DND-41 (cell line): ENCODE data around the gene CENPP.

Experiments used
- ATAC-seq: fragments of 200-7000 bp; cut with Tn5 transposase; 3 replicates; pipeline ENCODE4 v1.9.1; 2021; ENCODE audit warnings: low read depth; ENCODE audit not compliant: insufficient read depth
- DNase-seq: peaks from one replicate; pipeline ENCODE4 v3.0.0-alpha.2; 2020
- H2AFZ ChIP-seq: 2 replicates; pipeline ENCODE4 v1.6.0; 2012; ENCODE audit warnings: low read depth, low read length
- H3K27ac ChIP-seq: 2 replicates; pipeline ENCODE4 v1.5.1; 2012; ENCODE audit warnings: low read length, inconsistent platforms
- H3K27me3 ChIP-seq: fragments of 200-600 bp; sonication (generic); 2 replicates; pipeline ENCODE4 v1.6.0; 2012; ENCODE audit warnings: low read length, mild to moderate bottlenecking, inconsistent platforms; ENCODE audit not compliant: insufficient read depth, poor library complexity
- H3K36me3 ChIP-seq: 2 replicates; pipeline ENCODE4 v1.5.1; 2012; ENCODE audit warnings: low read length, inconsistent platforms; ENCODE audit not compliant: insufficient read depth
- H3K4me1 ChIP-seq: 2 replicates; pipeline ENCODE4 v1.5.1; 2012; ENCODE audit warnings: mild to moderate bottlenecking, low read length; ENCODE audit not compliant: insufficient read depth
- H3K4me2 ChIP-seq: 2 replicates; pipeline ENCODE4 v1.6.0; 2012; ENCODE audit warnings: mild to moderate bottlenecking, moderate library complexity, low read length, inconsistent platforms; ENCODE audit not compliant: insufficient read depth
- H3K4me3 ChIP-seq, 2 experiments: fragments of 200-600 bp in 1 of 2; shearing (Covaris generic) in 1 of 2; 2 replicates each; pipeline ENCODE4 v1.5.1; 2012 to 2016; ENCODE audit warnings: inconsistent platforms in 2 of 2, low read length in 2 of 2, mild to moderate bottlenecking in 2 of 2, low read depth in 1 of 2, moderate library complexity in 1 of 2
- H3K79me2 ChIP-seq: 2 replicates; pipeline ENCODE4 v1.6.0; 2012; ENCODE audit warnings: low read length, inconsistent platforms; ENCODE audit not compliant: insufficient read depth
- H3K9ac ChIP-seq: 2 replicates; pipeline ENCODE4 v1.6.0; 2012; ENCODE audit warnings: low read depth, mild to moderate bottlenecking, inconsistent platforms, low read length, moderate library complexity
- H3K9me3 ChIP-seq: 2 replicates; pipeline ENCODE4 v1.5.1; 2012; ENCODE audit warnings: low read length, moderate library complexity, mild to moderate bottlenecking, inconsistent platforms; ENCODE audit not compliant: insufficient read depth, severe bottlenecking
- H4K20me1 ChIP-seq: 2 replicates; pipeline ENCODE4 v1.6.0; 2012; ENCODE audit warnings: low read length; ENCODE audit not compliant: insufficient read depth
- EZH2 ChIP-seq: IDR thresholded peaks from 3 replicates; pipeline ENCODE4 v1.6.1; 2012; ENCODE audit warnings: borderline replicate concordance, low read depth, mild to moderate bottlenecking, moderate library complexity, low read length, inconsistent platforms; ENCODE audit not compliant: severe bottlenecking
- TF ChIP-seq, protein P1 (sequence below): IDR thresholded peaks from 2 replicates; pipeline ENCODE4 v1.5.1; 2012; ENCODE audit warnings: borderline replicate concordance, low read length, moderate library complexity, mild to moderate bottlenecking; ENCODE audit not compliant: poor library complexity, severe bottlenecking; ENCODE audit errors: extremely low read depth

Gene CENPP

DNA sequence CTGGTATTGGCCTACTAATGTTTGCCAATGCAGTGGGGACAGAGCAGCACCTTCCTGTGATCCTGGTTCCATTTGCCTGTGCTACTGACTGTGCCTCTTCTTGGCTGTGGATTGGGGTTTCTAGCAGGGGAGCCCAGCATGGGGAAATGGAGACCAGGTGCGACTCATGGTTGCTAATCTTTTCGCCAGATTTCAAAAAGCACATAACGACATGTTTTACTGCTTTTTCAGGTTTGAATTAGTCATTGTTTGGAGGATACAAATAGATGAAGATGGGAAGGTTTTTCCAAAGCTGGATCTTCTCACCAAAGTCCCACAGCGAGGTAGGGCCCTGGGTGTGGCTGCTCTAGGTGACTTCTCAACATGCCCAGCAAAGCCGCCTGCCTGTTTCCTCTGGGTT lies 286.5 kb downstream of the CENPP start:
- Histone ChIP-seq H3K79me2 (no peaks in the 10 kb centered on the region), H3K36me3 (peaks cover 68% of the 10 kb centered on the region), H4K20me1 (no peaks in the 10 kb centered on the region; the same call in 1 of the 2 replicates), H3K9me3 (no peaks in the 10 kb centered on the region), H3K4me1 (no peaks in the 10 kb centered on the region), H3K9ac (no peak overlapping the region), H2AFZ (no peak overlapping the region), H3K27ac (no peak overlapping the region), H3K27me3 (no peaks in the 10 kb centered on the region), H3K4me2 (no peak overlapping the region), H3K4me3 (no peak overlapping the region)
- DNase-seq (no peak), ATAC-seq (no peak)
- no peak for TF ChIP-seq EZH2
- TF ChIP-seq, protein P1, sequence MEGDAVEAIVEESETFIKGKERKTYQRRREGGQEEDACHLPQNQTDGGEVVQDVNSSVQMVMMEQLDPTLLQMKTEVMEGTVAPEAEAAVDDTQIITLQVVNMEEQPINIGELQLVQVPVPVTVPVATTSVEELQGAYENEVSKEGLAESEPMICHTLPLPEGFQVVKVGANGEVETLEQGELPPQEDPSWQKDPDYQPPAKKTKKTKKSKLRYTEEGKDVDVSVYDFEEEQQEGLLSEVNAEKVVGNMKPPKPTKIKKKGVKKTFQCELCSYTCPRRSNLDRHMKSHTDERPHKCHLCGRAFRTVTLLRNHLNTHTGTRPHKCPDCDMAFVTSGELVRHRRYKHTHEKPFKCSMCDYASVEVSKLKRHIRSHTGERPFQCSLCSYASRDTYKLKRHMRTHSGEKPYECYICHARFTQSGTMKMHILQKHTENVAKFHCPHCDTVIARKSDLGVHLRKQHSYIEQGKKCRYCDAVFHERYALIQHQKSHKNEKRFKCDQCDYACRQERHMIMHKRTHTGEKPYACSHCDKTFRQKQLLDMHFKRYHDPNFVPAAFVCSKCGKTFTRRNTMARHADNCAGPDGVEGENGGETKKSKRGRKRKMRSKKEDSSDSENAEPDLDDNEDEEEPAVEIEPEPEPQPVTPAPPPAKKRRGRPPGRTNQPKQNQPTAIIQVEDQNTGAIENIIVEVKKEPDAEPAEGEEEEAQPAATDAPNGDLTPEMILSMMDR, result no peak

DNA sequence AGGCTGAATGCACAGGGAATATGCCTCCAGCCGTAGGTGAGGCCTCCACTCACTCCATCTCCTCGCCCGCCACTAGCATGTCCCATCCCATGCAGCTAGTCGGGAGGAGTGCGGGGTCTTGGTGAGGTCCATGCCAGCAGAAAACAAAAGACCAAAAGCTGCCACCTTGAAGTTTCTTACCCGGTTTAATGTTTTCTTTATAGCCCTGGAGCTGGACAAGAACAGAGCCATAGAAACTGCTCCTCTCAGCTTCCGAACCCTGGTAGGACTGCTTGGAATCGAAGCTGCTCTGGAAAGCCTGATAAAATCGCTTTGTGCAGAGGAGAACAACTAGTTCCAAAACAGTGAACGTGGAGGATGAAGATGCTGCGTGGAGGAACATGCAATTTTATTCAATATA lies 287.1 kb downstream of the CENPP start:
- H3K27ac ChIP-seq, result no peak overlapping the region
- H3K4me2 ChIP-seq, result no peak overlapping the region
- H3K4me1 ChIP-seq, result no peaks in the 10 kb centered on the region
- H3K79me2 ChIP-seq, result no peaks in the 10 kb centered on the region
- no peaks in the 10 kb centered on the region for H3K9me3 ChIP-seq
- no peaks in the 10 kb centered on the region for H3K27me3 ChIP-seq
- H2AFZ ChIP-seq, result no peak overlapping the region
- no peak overlapping the region for H3K4me3 ChIP-seq
- no peak overlapping the region for H3K9ac ChIP-seq
- no peak for ATAC-seq
- no peaks in the 10 kb centered on the region; the same call in 1 of the 2 replicates for H4K20me1 ChIP-seq
- no peak for DNase-seq
- H3K36me3 ChIP-seq, result peaks cover 73% of the 10 kb centered on the region
- TF ChIP-seq, protein P1, result no peak
- TF ChIP-seq EZH2, result no peak

GRCh38 chr9:92613268-92614122 lies 287.7 kb downstream of the CENPP start:
- no peak overlapping the region for H3K9ac ChIP-seq
- H3K9me3 ChIP-seq, result no peaks in the 10 kb centered on the region
- H4K20me1 ChIP-seq, result no peaks in the 10 kb centered on the region; the same call in 1 of the 2 replicates
- H3K79me2 ChIP-seq, result no peaks in the 10 kb centered on the region
- TF ChIP-seq, protein P1, result no peak
- no peak for TF ChIP-seq EZH2
- H2AFZ ChIP-seq, result no peak overlapping the region
- H3K4me2 ChIP-seq, result no peak overlapping the region
- peaks cover 80% of the 10 kb centered on the region for H3K36me3 ChIP-seq
- H3K4me3 ChIP-seq, result no peak overlapping the region
- H3K27me3 ChIP-seq, result no peaks in the 10 kb centered on the region
- H3K27ac ChIP-seq, result no peak overlapping the region
- DNase-seq (no peak), ATAC-seq (no peak)
- no peaks in the 10 kb centered on the region for H3K4me1 ChIP-seq
